GM13976 (cell line): ENCODE measurements around the gene NKAIN2.

Source experiments
- DNase-seq: peaks from one replicate; pipeline ENCODE4 v3.0.0; 2012; ENCODE audit warnings: low spot score
- in situ Hi-C: fragments of 300-500 bp; cut with MboI; formaldehyde crosslinking; loops from one replicate; pipeline ENCODE4 v1.12.0; 2022; ENCODE audit warnings: low sequenced_read_pairs, mixed read lengths, inconsistent platforms; ENCODE audit not compliant: unreplicated experiment
- TF ChIP-seq, protein P1 (sequence below): IDR thresholded peaks from 2 replicates; pipeline ENCODE4 v1.5.1; 2012; ENCODE audit warnings: borderline replicate concordance, mild to moderate bottlenecking; ENCODE audit not compliant: insufficient read depth; ENCODE audit errors: extremely low read depth, missing control alignments, control extremely low read depth

Gene NKAIN2

DNA sequence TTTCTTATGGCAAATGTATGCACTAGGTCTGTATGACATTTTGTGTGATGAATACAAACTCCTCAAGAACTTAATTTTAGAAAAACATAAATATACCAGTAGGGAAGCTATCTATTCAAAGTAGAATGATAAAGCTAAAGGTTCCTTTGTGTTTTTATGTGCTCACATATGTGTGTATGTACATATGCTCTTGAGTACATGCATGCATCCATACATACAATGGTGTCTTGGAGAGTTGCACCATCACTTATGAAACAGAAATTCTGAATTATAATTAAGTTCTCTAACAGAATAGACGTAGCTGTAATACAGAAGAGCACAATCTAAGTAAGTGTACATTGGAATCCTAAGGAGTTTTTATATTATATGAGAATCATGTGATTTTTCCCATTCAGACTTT lies 2.3 kb downstream of the NKAIN2 start:
- DNase-seq, result no peak
- in situ Hi-C loops, result no loop called here
- TF ChIP-seq, protein P1, sequence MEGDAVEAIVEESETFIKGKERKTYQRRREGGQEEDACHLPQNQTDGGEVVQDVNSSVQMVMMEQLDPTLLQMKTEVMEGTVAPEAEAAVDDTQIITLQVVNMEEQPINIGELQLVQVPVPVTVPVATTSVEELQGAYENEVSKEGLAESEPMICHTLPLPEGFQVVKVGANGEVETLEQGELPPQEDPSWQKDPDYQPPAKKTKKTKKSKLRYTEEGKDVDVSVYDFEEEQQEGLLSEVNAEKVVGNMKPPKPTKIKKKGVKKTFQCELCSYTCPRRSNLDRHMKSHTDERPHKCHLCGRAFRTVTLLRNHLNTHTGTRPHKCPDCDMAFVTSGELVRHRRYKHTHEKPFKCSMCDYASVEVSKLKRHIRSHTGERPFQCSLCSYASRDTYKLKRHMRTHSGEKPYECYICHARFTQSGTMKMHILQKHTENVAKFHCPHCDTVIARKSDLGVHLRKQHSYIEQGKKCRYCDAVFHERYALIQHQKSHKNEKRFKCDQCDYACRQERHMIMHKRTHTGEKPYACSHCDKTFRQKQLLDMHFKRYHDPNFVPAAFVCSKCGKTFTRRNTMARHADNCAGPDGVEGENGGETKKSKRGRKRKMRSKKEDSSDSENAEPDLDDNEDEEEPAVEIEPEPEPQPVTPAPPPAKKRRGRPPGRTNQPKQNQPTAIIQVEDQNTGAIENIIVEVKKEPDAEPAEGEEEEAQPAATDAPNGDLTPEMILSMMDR, result no peak

GRCh38 chr6:123806561-123806960 lies 2.9 kb downstream of the NKAIN2 start:
- in situ Hi-C loops, result no loop called here
- TF ChIP-seq, protein P1, result no peak

GRCh38 chr6:123808556-123808955 lies 4.9 kb downstream of the NKAIN2 start:
- in situ Hi-C loops, result no loop called here
- TF ChIP-seq, protein P1, result no peak
- DNase-seq, result no peak

More at GRCh38 chr6:123806561-123806960, 2.9 kb downstream of the NKAIN2 start:
- DNase-seq, result no peak

- DNase-seq, result no peak
- TF ChIP-seq, protein P1, result no peak
- in situ Hi-C loops, result no loop called here
Measured at GRCh38 chr6:123810214-123810613, 6.5 kb downstream of the NKAIN2 start.

GRCh38 chr6:123810948-123811347 lies 7.3 kb downstream of the NKAIN2 start:
- DNase-seq, result no peak
- in situ Hi-C loops, result no loop called here
- TF ChIP-seq, protein P1, result no peak

- TF ChIP-seq, protein P1, result no peak
- no peak for DNase-seq
- in situ Hi-C loops, result no loop called here
Measured at GRCh38 chr6:123811378-123811777, 7.7 kb downstream of the NKAIN2 start.

GRCh38 chr6:123812621-123813020 lies 9.0 kb downstream of the NKAIN2 start:
- TF ChIP-seq, protein P1, result no peak
- in situ Hi-C loops, result no loop called here

More at GRCh38 chr6:123812621-123813020, 9.0 kb downstream of the NKAIN2 start:
- DNase-seq, result no peak
